ENCODE results near the gene SELPLG.

- no peak for TF ChIP-seq EZH2phosphoT487 (IDR thresholded peaks at IDR 0.05; ENCODE audit: insufficient read depth, low read depth)
- TF ChIP-seq EZH2 (IDR thresholded peaks at IDR 0.05; ENCODE audit: insufficient read depth, poor library complexity, severe bottlenecking): no peak
Observed at GRCh38 chr12:108625228-108625627, 8.5 kb downstream of the SELPLG start.

All from GM23248 (cell line).